BE2C (cell line): ENCODE data around the gene NDUFS1.
"Not testable (repeated sequence)": the region's sequence is repeated elsewhere in the genome, so short reads cannot be mapped to it uniquely, and the experiment has no call there.

ENCODE experiments used
- DNase-seq: peaks from one replicate; pipeline ENCODE4 v3.0.0-alpha.2; 2020
- H3K27me3 ChIP-seq: fragments of 250-450 bp; sonication (Bioruptor Pico); 2 replicates; pipeline ENCODE4 v1.5.1; 2020; ENCODE audit warnings: mild to moderate bottlenecking
- H3K36me3 ChIP-seq: fragments of 250-450 bp; sonication (Bioruptor Pico); 2 replicates; pipeline ENCODE4 v1.5.1; 2020; ENCODE audit warnings: mild to moderate bottlenecking
- H3K4me1 ChIP-seq: fragments of 250-450 bp; sonication (Bioruptor Pico); 2 replicates; pipeline ENCODE4 v1.5.1; 2020
- H3K4me3 ChIP-seq: 2 replicates; pipeline ENCODE4 v1.5.1; 2011; ENCODE audit warnings: low read depth, low read length
- H3K9me3 ChIP-seq: fragments of 250-450 bp; sonication (Bioruptor Pico); 2 replicates; pipeline ENCODE4 v1.5.1; 2020
- TF ChIP-seq, protein P1 (sequence below): IDR thresholded peaks from 2 replicates; pipeline ENCODE4 v1.5.1; 2012; ENCODE audit warnings: mild to moderate bottlenecking, low read depth, low read length

The NDUFS1 gene

DNA sequence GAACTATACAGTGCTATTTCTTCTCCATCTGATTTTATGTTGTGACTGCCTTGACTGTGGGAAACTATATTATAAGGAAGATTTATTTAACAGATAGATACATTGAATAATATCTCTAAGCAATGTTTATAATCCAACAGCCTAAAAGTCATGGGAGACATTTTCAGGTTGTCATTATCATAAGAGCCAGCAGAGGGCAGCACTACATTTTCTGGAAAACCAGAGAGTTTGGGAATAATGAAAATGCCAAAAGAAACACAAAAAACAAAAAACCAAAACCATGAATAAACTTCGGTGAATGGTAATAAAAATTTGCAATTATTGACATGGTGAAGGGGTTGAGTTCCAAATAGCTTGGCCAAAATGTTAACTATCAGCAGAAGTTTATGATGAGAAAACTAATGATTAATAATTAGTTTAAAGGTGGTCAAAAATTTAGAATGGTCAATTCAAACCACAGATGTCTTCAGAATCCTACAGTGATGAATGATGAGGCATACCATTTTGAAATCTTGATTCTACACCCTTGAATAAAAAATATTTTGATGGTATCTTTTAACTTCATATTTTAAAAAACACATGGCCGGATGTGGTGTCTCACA is 5.1 kb upstream of the NDUFS1 start:
- peaks cover 50% of the 10 kb centered on the region for H3K36me3 ChIP-seq

GRCh38 chr2:206163251-206163880 is 4.1 kb upstream of the NDUFS1 start:
- TF ChIP-seq, protein P1, sequence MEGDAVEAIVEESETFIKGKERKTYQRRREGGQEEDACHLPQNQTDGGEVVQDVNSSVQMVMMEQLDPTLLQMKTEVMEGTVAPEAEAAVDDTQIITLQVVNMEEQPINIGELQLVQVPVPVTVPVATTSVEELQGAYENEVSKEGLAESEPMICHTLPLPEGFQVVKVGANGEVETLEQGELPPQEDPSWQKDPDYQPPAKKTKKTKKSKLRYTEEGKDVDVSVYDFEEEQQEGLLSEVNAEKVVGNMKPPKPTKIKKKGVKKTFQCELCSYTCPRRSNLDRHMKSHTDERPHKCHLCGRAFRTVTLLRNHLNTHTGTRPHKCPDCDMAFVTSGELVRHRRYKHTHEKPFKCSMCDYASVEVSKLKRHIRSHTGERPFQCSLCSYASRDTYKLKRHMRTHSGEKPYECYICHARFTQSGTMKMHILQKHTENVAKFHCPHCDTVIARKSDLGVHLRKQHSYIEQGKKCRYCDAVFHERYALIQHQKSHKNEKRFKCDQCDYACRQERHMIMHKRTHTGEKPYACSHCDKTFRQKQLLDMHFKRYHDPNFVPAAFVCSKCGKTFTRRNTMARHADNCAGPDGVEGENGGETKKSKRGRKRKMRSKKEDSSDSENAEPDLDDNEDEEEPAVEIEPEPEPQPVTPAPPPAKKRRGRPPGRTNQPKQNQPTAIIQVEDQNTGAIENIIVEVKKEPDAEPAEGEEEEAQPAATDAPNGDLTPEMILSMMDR: no peak
- peaks cover 50% of the 10 kb centered on the region for H3K36me3 ChIP-seq

More for the DNA sequence above, 5.1 kb upstream of the NDUFS1 start:
- H3K27me3 ChIP-seq: no peaks in the 10 kb centered on the region
- DNase-seq: peak; percentile 28
- H3K4me3 ChIP-seq: no peak overlapping the region
- no peaks in the 10 kb centered on the region for H3K4me1 ChIP-seq
- H3K9me3 ChIP-seq: no peaks in the 10 kb centered on the region
- TF ChIP-seq, protein P1: peak; percentile 78

GRCh38 chr2:206162401-206162800 is 3.2 kb upstream of the NDUFS1 start:
- H3K9me3 ChIP-seq, DNase-seq, H3K27me3 ChIP-seq, H3K4me1 ChIP-seq, H3K4me3 ChIP-seq: not testable (repeated sequence)
- peaks cover 51% of the 10 kb centered on the region for H3K36me3 ChIP-seq

More at GRCh38 chr2:206163251-206163880, 4.1 kb upstream of the NDUFS1 start:
- Histone ChIP-seq H3K27me3 (no peaks in the 10 kb centered on the region), H3K4me1 (no peaks in the 10 kb centered on the region), H3K9me3 (no peaks in the 10 kb centered on the region), H3K4me3 (no peak overlapping the region)
- DNase-seq: no peak

DNA sequence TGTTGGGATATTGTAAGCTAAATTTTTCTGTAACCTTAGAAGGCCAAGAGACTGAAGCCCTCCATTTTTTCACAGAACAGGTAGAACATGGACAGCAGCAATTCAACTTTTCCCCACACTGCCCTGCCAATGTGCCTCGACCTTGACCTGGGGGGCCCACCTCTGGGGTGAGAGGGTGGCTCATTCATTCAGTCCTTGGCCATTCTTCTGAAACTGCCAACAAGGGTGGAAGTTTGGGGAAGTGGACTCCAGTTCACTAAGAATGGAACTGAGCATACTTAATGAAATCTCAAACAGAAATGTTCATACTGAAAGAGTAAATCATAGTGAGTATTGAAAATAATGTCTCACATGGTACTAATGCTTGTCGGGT is 1.5 kb upstream of the NDUFS1 start:
- Histone ChIP-seq H3K36me3 (peaks cover 58% of the 10 kb centered on the region), H3K4me3 (peak overlapping the region; percentile 96)
- no peak for DNase-seq

GRCh38 chr2:206160125-206160806 is 1.0 kb upstream of the NDUFS1 start:
- Histone ChIP-seq H3K9me3 (no peaks in the 10 kb centered on the region), H3K36me3 (peaks cover 60% of the 10 kb centered on the region), H3K27me3 (no peaks in the 10 kb centered on the region), H3K4me1 (no peaks in the 10 kb centered on the region), H3K4me3 (peak overlapping the region; percentile 96)
- peak; percentile 73 for DNase-seq
- TF ChIP-seq, protein P1: no peak

More for the DNA sequence above, 1.5 kb upstream of the NDUFS1 start:
- Histone ChIP-seq H3K27me3 (no peaks in the 10 kb centered on the region), H3K9me3 (no peaks in the 10 kb centered on the region), H3K4me1 (no peaks in the 10 kb centered on the region)
- TF ChIP-seq, protein P1: no peak

GRCh38 chr2:206158563-206159345 is 490 bp downstream of the NDUFS1 start:
- Histone ChIP-seq H3K27me3 (no peaks in the 10 kb centered on the region), H3K4me1 (0 out of 2 replicates have a peak, but pooled peaks cover 3% of the 10 kb centered on the region), H3K36me3 (peaks cover 51% of the 10 kb centered on the region), H3K9me3 (no peaks in the 10 kb centered on the region), H3K4me3 (peak overlapping the region; percentile 96)
- no peak for DNase-seq
- TF ChIP-seq, protein P1: no peak

DNA sequence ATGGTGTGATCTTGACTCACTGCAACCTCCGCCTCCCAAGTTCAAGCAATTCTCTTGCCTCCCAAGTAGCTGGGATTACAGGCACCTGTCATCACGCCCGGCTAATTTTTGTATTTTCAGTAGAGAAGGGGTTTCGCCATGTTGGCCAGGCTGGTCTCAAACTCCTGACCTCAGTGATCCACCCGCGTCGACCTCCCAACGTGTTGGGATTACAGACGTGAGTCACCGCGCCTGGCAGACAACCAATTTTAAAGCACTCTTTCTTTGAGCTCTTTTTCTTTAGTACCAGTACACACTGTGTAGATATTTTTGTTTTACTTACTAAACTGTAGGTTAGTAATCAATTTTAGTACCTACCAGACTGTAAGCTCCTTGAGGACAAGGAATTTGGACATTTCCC is 2.2 kb downstream of the NDUFS1 start:
- DNase-seq, H3K4me1 ChIP-seq, H3K9me3 ChIP-seq, H3K4me3 ChIP-seq, H3K27me3 ChIP-seq: not testable (repeated sequence)
- H3K36me3 ChIP-seq: peaks cover 35% of the 10 kb centered on the region
